Stomach (tissue), 4 donors: Measurements from ENCODE around the gene DNAH1.

Experiments
- POLR2A ChIP-seq, 4 donors: fragments of 450-650 bp; IDR thresholded peaks; one replicate each; pipeline ENCODE4 v1.6.1; 2016; ENCODE audit warnings: antibody characterized with exemption in 4 of 4, control low read depth in 2 of 4, mild to moderate bottlenecking in 1 of 4, moderate library complexity in 1 of 4
- POLR2AphosphoS5 ChIP-seq, 3 donors: sonication (generic); formaldehyde crosslinking; IDR thresholded peaks; one replicate each; pipeline ENCODE4 v1.6.1; 2016; ENCODE audit warnings: antibody characterized with exemption in 3 of 3

GRCh38 chr3:52288674-52289073 is 27.4 kb upstream of the DNAH1 start:
- TF ChIP-seq POLR2A (IDR thresholded peaks at IDR 0.05) (no peak), POLR2AphosphoS5 (IDR thresholded peaks at IDR 0.05) (no peak)
